ENCODE data around the gene TRIM2. TPM values are rescaled to one million over a fixed set of nuclear protein-coding genes. Genes with fewer than 3 reads are reported as not detected.

The TRIM2 gene
- polyA plus RNA-seq, 1 of the 3 experiments (the other 2 are of a cell fraction): 16.4 TPM

GRCh38 chr4:153325558-153325957 lies 121.3 kb downstream of the TRIM2 start:
- H3K4me1 ChIP-seq (ENCODE audit: control insufficient read depth in 1 of 2, insufficient read depth in 2 of 2, low read depth in 1 of 2, low read length in 1 of 2): no peaks in the 10 kb centered on the region
- WGBS (ENCODE audit: low lambda C conversion rate): 97% methylated on average over 2 of the region's 2 CpGs
- H3K4me3 ChIP-seq (ENCODE audit: low read depth in 2 of 2, low read length in 1 of 2): no peak overlapping the region
- TF ChIP-seq MAX (IDR thresholded peaks at IDR 0.05; ENCODE audit: low read depth): no peak
- no peak for TF ChIP-seq MXI1 (IDR thresholded peaks at IDR 0.05; ENCODE audit: low read depth, low read length)
- TF ChIP-seq YY1 (IDR thresholded peaks at IDR 0.05; ENCODE audit: low read depth): no peak
- no peaks in the 10 kb centered on the region for H3K27me3 ChIP-seq (ENCODE audit: insufficient read depth)
- CTCF ChIA-PET: interaction anchor here (1.1 to 2.3 kb wide), 2 partner anchors 20 to 183 kb away, joined by 3 to 9 read pairs; no protein-coding TSS in a partner anchor
- H3K27ac ChIP-seq (ENCODE audit: low read depth in 2 of 2, low read length in 1 of 2): no peak overlapping the region
- DNase-seq: no peak
- no peak overlapping the region for H3K9ac ChIP-seq
- POLR2A ChIA-PET: no interaction called here
- H3F3A ChIP-seq (replicated peaks; ENCODE audit: insufficient read depth): peaks cover 7% of the 10 kb centered on the region
- no peaks in the 10 kb centered on the region for H3K9me2 ChIP-seq
- H3K36me3 ChIP-seq (replicated peaks in 1 of 2; ENCODE audit: control insufficient read depth in 1 of 2, insufficient read depth in 2 of 2, low read length in 1 of 2): peaks cover 40 to 68% of the 10 kb centered on the region in 2 experiments
- no peaks in the 10 kb centered on the region for H3K9me3 ChIP-seq
- H3K4me2 ChIP-seq: no peak overlapping the region
- no peaks in the 10 kb centered on the region for H3K79me2 ChIP-seq (ENCODE audit: insufficient read depth)
- H2AFZ ChIP-seq (ENCODE audit: low read depth): no peak overlapping the region
- H4K20me1 ChIP-seq (ENCODE audit: insufficient read depth): no peaks in the 10 kb centered on the region

- H3K27me3 ChIP-seq (ENCODE audit: insufficient read depth): no peaks in the 10 kb centered on the region
- H3K4me2 ChIP-seq: no peak overlapping the region
- no peak overlapping the region for H3K9ac ChIP-seq
- H3K79me2 ChIP-seq (ENCODE audit: insufficient read depth): no peaks in the 10 kb centered on the region
- no peak overlapping the region for H3K27ac ChIP-seq (ENCODE audit: low read depth in 2 of 2, low read length in 1 of 2)
- H3K4me1 ChIP-seq (ENCODE audit: control insufficient read depth in 1 of 2, insufficient read depth in 2 of 2, low read depth in 1 of 2, low read length in 1 of 2): no peaks in the 10 kb centered on the region
- ChIA-PET POLR2A (no interaction called here), CTCF (interaction anchor here (1.0 to 2.3 kb wide), 5 partner anchors 8 to 317 kb away, joined by 3 to 9 read pairs (median 3); no protein-coding TSS in a partner anchor)
- H3K9me3 ChIP-seq: no peaks in the 10 kb centered on the region
- H2AFZ ChIP-seq (ENCODE audit: low read depth): no peak overlapping the region
- DNase-seq: no peak
- peaks cover 10% of the 10 kb centered on the region for H3F3A ChIP-seq (replicated peaks; ENCODE audit: insufficient read depth)
- H3K9me2 ChIP-seq: no peaks in the 10 kb centered on the region
- H3K36me3 ChIP-seq (replicated peaks in 1 of 2; ENCODE audit: control insufficient read depth in 1 of 2, insufficient read depth in 2 of 2, low read length in 1 of 2): peaks cover 42 to 66% of the 10 kb centered on the region in 2 experiments
- no peaks in the 10 kb centered on the region for H4K20me1 ChIP-seq (ENCODE audit: insufficient read depth)
- 96% methylated on average over 11 of the region's 11 CpGs for WGBS (ENCODE audit: low lambda C conversion rate)
- TF ChIP-seq SIN3A (IDR thresholded peaks at IDR 0.05; ENCODE audit: borderline replicate concordance, low read depth, low read length) (no peak), JUND (IDR thresholded peaks at IDR 0.05) (no peak), ELF1 (IDR thresholded peaks at IDR 0.05) (no peak), RFX5 (IDR thresholded peaks at IDR 0.05; ENCODE audit: low read length) (no peak), TEAD4 (IDR thresholded peaks at IDR 0.05; ENCODE audit: borderline replicate concordance, insufficient read depth) (no peak), MAX (IDR thresholded peaks at IDR 0.05; ENCODE audit: low read depth) (no peak), ZBTB33 (IDR thresholded peaks at IDR 0.05; ENCODE audit: borderline replicate concordance, low read depth) (no peak), CTCF (IDR thresholded peaks at IDR 0.05) (no peak), RCOR1 (IDR thresholded peaks at IDR 0.05; ENCODE audit: low read length) (no peak), CHD2 (IDR thresholded peaks at IDR 0.05; ENCODE audit: low read length, partially characterized antibody) (no peak), FOSL2 (IDR thresholded peaks at IDR 0.05; ENCODE audit: borderline replicate concordance, low read depth) (no peak)
- H3K4me3 ChIP-seq (ENCODE audit: low read depth in 2 of 2, low read length in 1 of 2): no peak overlapping the region
Measured at GRCh38 chr4:153326513-153326912, 122.3 kb downstream of the TRIM2 start.
